Measurements from ENCODE around the gene MX1. TPM values are rescaled to one million over a fixed set of nuclear protein-coding genes. Genes with fewer than 3 reads are reported as not detected.
A peak's percentile ranks its signal among the peaks of the same experiment; 100 is the strongest.

MX1 gene
- total RNA-seq, 2 donors from 2014 or later, result 15.6 to 29.1 TPM

DNA sequence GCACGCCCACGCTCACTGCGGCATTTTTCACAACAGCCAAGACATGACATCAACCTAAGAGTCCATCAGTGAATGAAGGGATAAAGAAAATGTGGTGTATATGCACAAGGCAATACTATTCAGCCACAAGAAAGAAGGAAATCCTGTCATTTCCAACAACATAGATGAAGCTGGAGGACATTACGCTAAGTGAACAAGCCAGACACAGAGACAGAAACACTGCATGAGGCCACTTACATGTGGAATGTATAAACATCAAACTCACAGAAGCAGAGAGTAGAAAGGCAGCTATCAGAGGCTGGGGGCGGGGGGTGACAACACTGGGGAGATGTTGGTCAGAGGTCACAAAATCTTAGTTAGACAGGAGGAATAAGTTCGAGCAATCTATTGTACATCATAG, 61.0 kb downstream of the MX1 start:
- TF ChIP-seq POLR2AphosphoS5 (IDR thresholded peaks at IDR 0.05) (no peak), POLR2A (IDR thresholded peaks at IDR 0.05) (no peak)
- TF ChIP-seq, protein P1, sequence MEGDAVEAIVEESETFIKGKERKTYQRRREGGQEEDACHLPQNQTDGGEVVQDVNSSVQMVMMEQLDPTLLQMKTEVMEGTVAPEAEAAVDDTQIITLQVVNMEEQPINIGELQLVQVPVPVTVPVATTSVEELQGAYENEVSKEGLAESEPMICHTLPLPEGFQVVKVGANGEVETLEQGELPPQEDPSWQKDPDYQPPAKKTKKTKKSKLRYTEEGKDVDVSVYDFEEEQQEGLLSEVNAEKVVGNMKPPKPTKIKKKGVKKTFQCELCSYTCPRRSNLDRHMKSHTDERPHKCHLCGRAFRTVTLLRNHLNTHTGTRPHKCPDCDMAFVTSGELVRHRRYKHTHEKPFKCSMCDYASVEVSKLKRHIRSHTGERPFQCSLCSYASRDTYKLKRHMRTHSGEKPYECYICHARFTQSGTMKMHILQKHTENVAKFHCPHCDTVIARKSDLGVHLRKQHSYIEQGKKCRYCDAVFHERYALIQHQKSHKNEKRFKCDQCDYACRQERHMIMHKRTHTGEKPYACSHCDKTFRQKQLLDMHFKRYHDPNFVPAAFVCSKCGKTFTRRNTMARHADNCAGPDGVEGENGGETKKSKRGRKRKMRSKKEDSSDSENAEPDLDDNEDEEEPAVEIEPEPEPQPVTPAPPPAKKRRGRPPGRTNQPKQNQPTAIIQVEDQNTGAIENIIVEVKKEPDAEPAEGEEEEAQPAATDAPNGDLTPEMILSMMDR (IDR thresholded peaks at IDR 0.05), result no peak
- H3K27ac ChIP-seq, result peak overlapping the region in 1 of 2 donors; percentile 53
- H3K4me1 ChIP-seq (replicated peaks), result no peaks in the 10 kb centered on the region
- DNase-seq (ENCODE audit: low spot score), result no peak
- no peaks in the 10 kb centered on the region for H3K27me3 ChIP-seq (replicated peaks; ENCODE audit: insufficient read depth)
- intact Hi-C loops (cut with DNase I), result no loop called here
- no peak overlapping the region for H3K4me3 ChIP-seq
- H3K9me3 ChIP-seq, result no peaks in the 10 kb centered on the region
- H3K36me3 ChIP-seq, result peaks cover 7 to 15% of the 10 kb centered on the region in 2 donors
- whole genome bisulfite sequencing, result 93% methylated on average over 6 of the region's 6 CpGs

DNA sequence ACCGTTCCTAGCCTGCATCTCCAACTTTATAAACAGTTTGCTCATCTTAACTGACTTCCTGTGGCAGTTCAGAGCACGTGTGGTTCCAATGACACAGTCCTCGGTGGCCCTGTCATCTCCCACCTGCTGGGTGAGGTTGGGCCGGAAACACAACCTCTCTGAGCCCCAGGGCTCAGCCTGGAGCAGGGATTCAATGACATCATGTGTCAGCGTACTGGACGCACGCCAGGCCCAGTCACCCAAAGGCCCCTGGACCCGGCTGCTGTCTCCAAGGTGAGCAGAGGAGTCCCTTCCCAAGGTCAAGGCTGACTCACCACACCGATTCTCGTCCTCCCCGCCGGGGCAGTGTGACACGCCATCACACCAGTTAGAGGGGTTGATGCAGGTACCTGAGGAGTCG, 62.0 kb downstream of the MX1 start:
- WGBS, result 84% methylated on average over 14 of the region's 14 CpGs
- no peak overlapping the region for H3K4me3 ChIP-seq
- no peak for DNase-seq (ENCODE audit: low spot score)
- H3K9me3 ChIP-seq, result no peaks in the 10 kb centered on the region
- TF ChIP-seq POLR2AphosphoS5 (IDR thresholded peaks at IDR 0.05), result peak; percentile 29
- TF ChIP-seq, protein P1 (IDR thresholded peaks at IDR 0.05), result no peak
- H3K27me3 ChIP-seq (replicated peaks; ENCODE audit: insufficient read depth), result no peaks in the 10 kb centered on the region
- H3K4me1 ChIP-seq (replicated peaks), result no peaks in the 10 kb centered on the region
- peak overlapping the region; percentile 5 to 39 for H3K27ac ChIP-seq
- intact Hi-C loops (cut with DNase I), result no loop called here
- peaks cover 7 to 19% of the 10 kb centered on the region in 2 donors for H3K36me3 ChIP-seq

- no peak for TF ChIP-seq POLR2AphosphoS5 (IDR thresholded peaks at IDR 0.05)
- TF ChIP-seq, protein P1 (IDR thresholded peaks at IDR 0.05), result no peak
- no peak for TF ChIP-seq POLR2A (IDR thresholded peaks at IDR 0.05)
- 79% methylated on average over 7 of the region's 7 CpGs for WGBS
- intact Hi-C loops (cut with DNase I), result no loop called here
- Histone ChIP-seq H3K4me1 (replicated peaks) (peaks cover 6% of the 10 kb centered on the region), H3K27ac (peak overlapping the region; percentile 5 to 39), H3K27me3 (replicated peaks; ENCODE audit: insufficient read depth) (no peaks in the 10 kb centered on the region), H3K4me3 (no peak overlapping the region), H3K9me3 (no peaks in the 10 kb centered on the region), H3K36me3 (peaks cover 7 to 27% of the 10 kb centered on the region in 2 donors)
- DNase-seq (ENCODE audit: low spot score), result no peak
These were observed 63.3 kb downstream of the MX1 start for GRCh38 chr21:41489329-41489728.

DNA sequence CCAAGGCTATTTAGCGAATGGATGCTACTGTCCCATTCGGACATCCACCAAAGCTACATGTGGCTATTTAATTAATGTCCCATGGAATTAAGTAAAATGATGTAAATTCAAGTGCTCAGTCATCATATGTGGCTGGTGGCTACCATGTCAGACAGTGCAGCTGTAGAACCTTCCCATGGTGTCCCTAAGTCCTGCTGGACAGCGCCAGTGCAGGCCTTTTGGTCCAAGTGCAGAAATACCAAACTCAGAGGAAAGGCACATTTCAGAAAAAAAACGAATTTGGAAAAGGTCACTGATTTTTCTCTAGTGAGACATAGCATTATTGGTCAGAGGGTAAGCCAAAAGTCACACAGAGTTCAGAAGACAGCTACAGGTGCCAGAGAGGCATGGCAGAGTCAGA, 64.3 kb downstream of the MX1 start:
- intact Hi-C loops (cut with DNase I), result no loop called here
- DNase-seq (ENCODE audit: low spot score), result no peak
- Histone ChIP-seq H3K27me3 (replicated peaks; ENCODE audit: insufficient read depth) (no peaks in the 10 kb centered on the region), H3K4me3 (no peak overlapping the region), H3K9me3 (no peaks in the 10 kb centered on the region), H3K27ac (peak overlapping the region in 1 of 2 donors; percentile 28), H3K4me1 (replicated peaks) (peaks cover 8% of the 10 kb centered on the region), H3K36me3 (peaks cover 7 to 30% of the 10 kb centered on the region in 2 donors)
- WGBS, result 68% methylated on average over 4 of the region's 4 CpGs
- TF ChIP-seq, protein P1 (IDR thresholded peaks at IDR 0.05), result no peak
- TF ChIP-seq POLR2AphosphoS5 (IDR thresholded peaks at IDR 0.05) (no peak), POLR2A (IDR thresholded peaks at IDR 0.05) (no peak)

GRCh38 chr21:41491412-41491811, 65.4 kb downstream of the MX1 start:
- intact Hi-C loops (cut with DNase I), result no loop called here
- no peaks in the 10 kb centered on the region for H3K9me3 ChIP-seq

More at GRCh38 chr21:41491412-41491811, 65.4 kb downstream of the MX1 start:
- DNase-seq (ENCODE audit: low spot score), result no peak
- Histone ChIP-seq H3K36me3 (peaks cover 7 to 30% of the 10 kb centered on the region in 2 donors), H3K4me3 (no peak overlapping the region), H3K4me1 (replicated peaks) (peaks cover 8% of the 10 kb centered on the region), H3K27me3 (replicated peaks; ENCODE audit: insufficient read depth) (no peaks in the 10 kb centered on the region), H3K27ac (peak overlapping the region; percentile 93 to 97)
- TF ChIP-seq POLR2AphosphoS5 (IDR thresholded peaks at IDR 0.05) (no peak), POLR2A (IDR thresholded peaks at IDR 0.05) (no peak)
- TF ChIP-seq, protein P1 (IDR thresholded peaks at IDR 0.05), result no peak
- 60% methylated on average over 6 of the region's 6 CpGs for WGBS

Measured in prostate gland (tissue), 2 donors.